RKO (cell line): ENCODE data around the gene NLRP9.

Experiments used
- DNase-seq: peaks from one replicate; pipeline ENCODE4 v3.0.0-alpha.2; 2016; ENCODE audit warnings: low spot score

Gene NLRP9

GRCh38 chr19:55687281-55688201 is 50.7 kb downstream of the NLRP9 start:
- no peak for DNase-seq

- no peak for DNase-seq
Observed at GRCh38 chr19:55686311-55687050, 51.7 kb downstream of the NLRP9 start.

GRCh38 chr19:55685776-55686175 is 52.4 kb downstream of the NLRP9 start:
- DNase-seq: no peak

GRCh38 chr19:55684946-55685681 is 53.1 kb downstream of the NLRP9 start:
- DNase-seq: no peak

- DNase-seq: no peak
Observed at GRCh38 chr19:55683449-55684261, 54.5 kb downstream of the NLRP9 start.

GRCh38 chr19:55681131-55682092 is 56.8 kb downstream of the NLRP9 start:
- DNase-seq: no peak

GRCh38 chr19:55680339-55681130 is 57.7 kb downstream of the NLRP9 start:
- DNase-seq: no peak

- peak; percentile 83 for DNase-seq
Observed at GRCh38 chr19:55679343-55680257, 58.6 kb downstream of the NLRP9 start.

- DNase-seq: no peak
Observed at GRCh38 chr19:55678121-55678671, 60.0 kb downstream of the NLRP9 start.

- DNase-seq: no peak
Observed at GRCh38 chr19:55677572-55678028, 60.6 kb downstream of the NLRP9 start.

GRCh38 chr19:55676889-55677505 is 61.2 kb downstream of the NLRP9 start:
- DNase-seq: no peak

- DNase-seq: peak; percentile 68
Observed at GRCh38 chr19:55676383-55676782, 61.8 kb downstream of the NLRP9 start.

- DNase-seq: peak; percentile 67
Observed at GRCh38 chr19:55675661-55676354, 62.4 kb downstream of the NLRP9 start.

- peak; percentile 97 for DNase-seq
Observed at GRCh38 chr19:55674841-55675660, 63.2 kb downstream of the NLRP9 start, which contains the start of gene EPN1. EPN1 (plus strand) TSS chr19:55675226; CDS start chr19:55678628, 3,402 bp downstream.

- DNase-seq: no peak
Observed at GRCh38 chr19:55674459-55674840, 63.8 kb downstream of the NLRP9 start.

- DNase-seq: no peak
Observed at GRCh38 chr19:55673889-55674288, 64.3 kb downstream of the NLRP9 start.
